Suppressor macrophage (primary cell): ENCODE data around the gene TELO2.
"Not testable (repeated sequence)": the region's sequence is repeated elsewhere in the genome, so short reads cannot be mapped to it uniquely, and the experiment has no call there.

Experiments
- DNase-seq, 4 experiments: peaks; one replicate each; pipeline ENCODE4 v3.0.0-alpha.2; 2020 to 2022

Gene TELO2

DNA sequence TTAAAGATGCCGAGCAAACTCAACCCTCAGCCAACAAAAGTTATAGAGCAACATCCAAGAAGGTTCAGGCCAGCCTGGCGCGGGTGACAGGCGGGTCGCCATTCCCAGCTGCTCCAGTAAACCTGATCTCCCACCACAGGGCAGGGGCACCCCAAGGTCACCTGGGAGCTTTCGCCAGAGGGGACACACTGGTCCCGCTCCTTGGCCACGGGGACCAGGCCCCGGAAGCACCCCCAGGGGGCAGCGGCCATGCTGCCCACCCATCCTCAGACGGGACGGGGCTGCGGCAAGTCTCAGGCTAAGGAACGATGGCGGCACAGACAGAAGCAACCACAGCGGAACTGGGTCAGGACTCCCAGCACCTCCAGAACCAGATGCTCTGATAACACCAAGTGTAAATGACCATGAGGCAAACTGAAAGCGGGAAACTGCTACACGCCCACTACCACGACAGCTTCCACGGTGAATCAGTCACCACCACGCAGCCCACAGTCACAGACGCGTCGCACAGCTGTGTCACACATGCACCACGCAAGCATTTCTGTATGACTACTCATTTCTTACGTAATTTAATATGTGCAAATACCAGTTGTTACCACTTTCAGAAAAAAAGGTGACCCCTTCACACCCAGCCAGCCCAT is 34.7 kb upstream of the TELO2 start:
- DNase-seq, result peak; percentile 51 to 76 (median 74)

DNA sequence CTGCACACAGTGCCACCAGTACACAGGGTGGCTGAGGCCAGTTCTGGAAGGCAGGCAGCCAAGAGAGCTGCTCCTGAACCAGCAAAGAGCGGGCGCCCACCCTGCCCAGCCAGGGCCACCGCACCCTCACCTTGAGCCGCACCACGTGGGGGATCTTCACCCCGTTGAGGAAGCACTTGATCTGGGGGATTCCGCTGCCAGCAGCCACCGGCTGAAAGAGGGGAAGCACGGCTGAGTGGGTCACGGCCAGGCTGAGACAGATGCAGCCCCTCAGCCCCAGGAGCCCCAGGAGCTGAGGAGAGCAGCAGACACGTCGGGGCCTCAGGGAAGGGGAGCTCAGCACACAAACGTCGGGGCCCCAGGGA is 34.2 kb upstream of the TELO2 start:
- peak in 1 of 4 experiments; percentile 20 for DNase-seq

DNA sequence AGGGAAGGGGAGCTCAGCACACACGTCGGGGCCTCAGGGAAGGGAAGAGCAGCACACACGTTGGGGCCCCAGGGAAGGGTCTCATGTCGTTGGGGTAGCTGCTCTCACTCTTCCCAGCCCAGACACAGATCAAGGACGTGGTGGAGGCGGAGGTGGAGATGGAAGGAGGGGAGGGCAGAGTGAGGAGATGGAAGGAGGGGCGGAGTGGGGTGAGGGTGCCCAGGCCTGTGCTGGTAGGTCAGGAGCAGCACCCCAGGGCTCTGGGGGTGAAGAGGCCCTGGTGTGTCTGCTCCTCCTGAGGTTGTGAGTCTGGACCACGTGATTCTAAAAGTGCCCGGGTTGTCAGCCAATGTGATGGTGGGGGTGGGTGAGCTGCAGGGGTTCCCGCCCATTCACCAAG is 33.2 kb upstream of the TELO2 start:
- DNase-seq, result no peak

DNA sequence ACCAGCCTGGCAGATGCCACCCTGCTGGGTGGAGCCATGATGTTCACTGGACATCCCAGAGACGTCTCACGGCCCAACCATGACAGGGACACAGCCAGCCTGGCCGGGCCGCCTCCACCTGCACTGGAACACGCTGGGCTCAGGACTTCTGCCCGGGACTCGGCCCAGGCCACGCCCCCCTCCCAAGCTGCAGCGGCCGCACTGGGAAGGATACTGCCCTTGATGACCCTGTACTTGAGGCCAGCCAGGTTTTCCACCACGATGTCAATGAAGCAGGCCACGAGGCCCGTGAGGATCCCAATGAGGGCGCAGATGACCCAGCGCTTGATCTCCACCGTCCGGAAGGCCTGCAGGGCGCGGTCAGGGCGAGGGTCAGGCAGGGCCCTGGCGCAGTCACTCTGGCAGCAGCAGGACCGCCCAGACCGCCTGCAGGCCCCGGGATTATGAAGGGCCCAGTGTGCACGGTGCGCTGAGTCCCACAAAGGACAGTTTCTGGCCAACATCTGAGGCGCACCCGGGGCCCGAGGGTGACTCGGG is 32.5 kb upstream of the TELO2 start:
- DNase-seq, result no peak

DNA sequence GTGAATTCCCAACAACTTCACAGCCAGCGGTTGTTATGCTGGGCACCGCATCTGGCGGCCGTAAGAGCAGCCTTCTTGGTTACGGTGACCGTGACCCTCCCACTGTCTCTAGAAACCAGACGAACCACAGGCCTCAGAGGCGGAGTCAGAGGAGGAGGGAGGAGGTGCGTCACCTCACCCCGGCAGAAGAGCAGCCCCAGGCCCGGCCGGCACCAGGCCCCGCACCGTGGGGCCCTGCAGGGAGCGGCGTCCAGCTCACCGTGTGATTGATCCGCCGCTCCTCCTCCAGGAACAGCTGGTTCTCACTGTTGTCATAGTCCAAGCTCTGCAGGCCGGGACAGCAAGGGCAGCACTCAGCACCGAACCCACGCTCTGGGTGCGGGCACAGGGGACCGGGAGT is 32.0 kb upstream of the TELO2 start:
- DNase-seq, result no peak

DNA sequence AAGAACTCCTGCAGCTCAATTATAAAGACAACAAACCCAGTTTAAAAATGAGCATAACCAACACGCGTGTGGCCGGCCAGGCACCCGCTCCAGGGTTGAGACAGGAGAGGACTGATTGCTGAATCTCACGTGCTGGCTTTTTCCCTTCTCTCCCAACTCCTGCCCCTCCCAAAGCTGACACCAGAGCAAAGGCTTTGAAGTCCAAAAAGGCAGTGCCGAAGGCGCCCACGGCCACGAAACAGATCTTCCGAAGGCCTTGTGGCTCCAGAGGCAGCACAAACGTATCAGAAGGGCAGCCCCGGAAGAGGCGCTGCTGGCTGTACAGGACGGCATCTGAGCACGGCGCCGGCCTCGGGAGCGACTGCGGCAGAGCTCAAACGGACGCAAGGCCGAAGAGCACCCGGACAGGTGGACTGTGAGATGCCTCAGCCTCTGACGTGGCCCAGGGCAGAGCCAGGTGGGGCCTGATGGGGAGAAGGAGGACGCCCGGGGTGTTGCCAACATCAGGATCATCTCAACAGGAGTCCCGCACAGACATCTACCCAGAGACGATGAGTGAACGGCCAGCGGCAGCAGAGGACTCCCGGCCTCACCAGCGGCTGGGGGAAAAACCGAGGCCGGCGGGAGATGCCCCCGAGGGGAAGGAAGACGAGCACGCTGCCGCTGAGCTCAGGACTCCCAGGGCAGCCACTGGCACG is 28.8 kb upstream of the TELO2 start:
- no peak for DNase-seq

DNA sequence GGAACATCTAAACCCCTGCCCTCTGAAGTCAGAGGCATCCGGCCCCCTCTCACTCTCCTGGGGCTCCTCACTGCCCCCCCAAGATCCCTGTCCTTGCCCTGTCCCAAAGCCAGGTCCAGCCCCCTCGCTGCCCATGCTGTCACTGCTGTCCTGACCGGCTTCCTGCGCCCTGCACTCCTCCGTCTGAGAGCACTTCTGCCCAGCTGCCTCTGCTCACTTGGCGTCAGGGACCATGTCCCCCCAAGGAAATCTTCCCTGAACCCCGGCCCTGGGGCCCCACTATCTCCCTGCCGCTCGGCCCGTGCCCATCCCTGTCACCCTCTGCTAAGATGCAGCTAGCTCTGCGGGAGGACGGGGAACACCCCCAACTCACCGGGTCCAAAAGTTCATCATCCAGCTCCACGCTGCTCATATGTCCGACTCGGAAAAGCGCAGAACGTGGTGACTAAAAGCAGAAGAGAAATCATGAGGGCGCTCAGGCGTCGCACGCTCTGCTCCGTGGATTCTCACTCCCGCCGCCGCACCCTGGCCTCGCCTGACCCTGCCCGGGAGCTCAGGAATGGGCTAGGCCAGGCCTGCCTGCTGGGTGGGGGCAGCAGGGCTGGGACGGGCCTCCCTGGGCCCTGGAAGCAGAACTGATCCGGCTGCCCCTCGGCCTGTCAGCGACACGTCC is 28.1 kb upstream of the TELO2 start:
- DNase-seq, result no peak

DNA sequence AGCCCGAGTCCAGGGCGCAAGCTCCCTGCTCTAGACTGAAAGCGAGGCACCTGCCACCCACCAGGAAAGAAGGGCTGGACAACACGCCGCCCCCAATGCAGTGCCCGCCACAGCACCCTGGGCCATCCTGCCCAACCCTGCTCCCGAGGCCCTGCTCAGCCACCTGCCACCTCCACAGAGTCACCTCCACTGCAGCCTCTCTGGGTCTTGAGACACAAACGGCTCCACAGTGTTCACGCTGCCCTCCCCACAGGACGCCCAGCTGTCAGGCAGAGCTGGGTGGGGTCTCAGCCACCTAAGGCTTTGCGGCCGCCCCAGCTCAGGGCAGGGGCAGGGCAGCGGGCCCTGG is 27.6 kb upstream of the TELO2 start:
- DNase-seq, result no peak

DNA sequence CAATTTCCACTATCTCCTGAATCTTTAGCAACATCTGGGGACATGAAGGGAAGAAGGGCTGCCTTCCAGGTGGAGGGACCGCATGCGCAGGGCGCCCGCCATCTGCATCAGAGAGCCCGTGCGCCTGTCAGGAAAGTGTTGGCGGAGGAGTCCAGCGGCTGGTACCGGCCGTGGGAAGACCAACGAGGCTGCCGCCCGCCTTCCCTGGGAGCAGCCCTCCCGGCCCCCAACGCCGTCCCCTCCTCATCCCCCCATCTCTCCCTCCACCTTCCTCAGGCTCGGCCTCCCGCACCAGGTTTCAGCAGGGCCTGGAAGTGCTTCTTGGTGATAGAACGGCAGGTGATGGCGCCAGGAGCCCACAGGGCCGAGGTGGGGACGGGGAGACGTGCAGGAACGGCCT is 27.1 kb upstream of the TELO2 start:
- no peak for DNase-seq

DNA sequence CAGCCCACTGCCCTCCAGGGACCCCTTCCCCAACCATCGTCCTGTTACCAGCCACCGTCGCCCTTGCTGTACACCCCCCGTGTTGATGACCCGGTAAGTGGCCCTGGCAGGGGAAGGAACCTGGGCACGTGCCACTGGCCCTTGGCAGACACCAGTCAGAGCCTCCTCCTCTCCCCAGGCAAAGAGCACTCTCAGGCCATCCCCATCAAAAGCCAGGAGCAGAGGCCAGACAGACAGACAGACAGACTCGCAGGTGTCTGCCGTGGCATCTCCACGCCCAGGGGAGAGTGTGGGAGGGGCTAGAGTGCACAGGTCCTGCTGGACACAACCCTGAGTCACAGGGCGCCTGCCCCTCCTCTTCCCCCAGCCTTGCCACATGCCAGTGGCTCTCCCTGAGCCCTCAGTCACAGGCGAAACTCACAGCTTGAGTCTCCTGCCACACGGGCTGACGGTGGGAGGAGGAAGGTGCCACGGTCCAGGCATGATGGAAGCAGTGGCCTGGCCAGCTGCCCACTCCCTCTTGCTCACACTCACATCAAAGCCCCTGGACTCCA is 26.1 kb upstream of the TELO2 start:
- peak in 3 of 4 experiments; percentile 29 to 50 (median 33) for DNase-seq

DNA sequence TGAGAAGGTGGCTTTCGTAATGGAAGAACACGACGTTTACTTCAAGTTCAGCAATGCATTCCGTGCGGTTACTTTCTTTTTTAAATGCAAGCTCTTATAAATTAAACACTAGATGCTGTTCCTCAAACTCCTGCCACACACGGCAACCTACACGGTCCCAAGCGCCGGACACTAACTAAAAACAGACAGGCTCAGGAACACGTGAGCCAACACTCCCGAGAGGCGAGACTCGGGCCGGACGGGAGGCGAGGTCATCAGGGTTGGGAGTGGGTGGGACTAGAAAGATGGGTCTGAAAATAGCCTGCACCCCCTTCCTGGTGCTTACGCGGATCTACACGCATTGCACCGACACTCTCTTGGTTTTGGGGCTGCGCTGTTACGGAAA is 24.7 kb upstream of the TELO2 start:
- peak; percentile 50 to 81 (median 69) for DNase-seq

DNA sequence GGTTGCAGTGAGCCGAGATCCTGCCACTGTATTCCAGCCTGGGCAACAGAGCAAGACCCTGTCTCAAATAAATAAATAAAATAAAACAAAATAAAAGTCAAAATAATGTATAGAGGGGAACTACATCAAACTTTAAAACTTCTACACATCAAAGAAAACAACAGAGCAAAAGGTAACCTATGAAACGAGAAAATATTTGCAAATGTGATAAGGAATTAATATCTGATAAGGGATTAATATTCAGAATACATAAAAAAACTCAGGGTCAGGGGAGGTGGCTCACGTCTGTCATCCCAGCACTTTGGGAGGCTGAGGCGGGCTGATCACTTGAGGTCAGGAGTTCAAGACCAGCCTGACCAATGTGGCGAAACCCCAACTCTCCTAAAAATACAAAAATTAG is 24.0 kb upstream of the TELO2 start:
- not testable (repeated sequence) for DNase-seq

DNA sequence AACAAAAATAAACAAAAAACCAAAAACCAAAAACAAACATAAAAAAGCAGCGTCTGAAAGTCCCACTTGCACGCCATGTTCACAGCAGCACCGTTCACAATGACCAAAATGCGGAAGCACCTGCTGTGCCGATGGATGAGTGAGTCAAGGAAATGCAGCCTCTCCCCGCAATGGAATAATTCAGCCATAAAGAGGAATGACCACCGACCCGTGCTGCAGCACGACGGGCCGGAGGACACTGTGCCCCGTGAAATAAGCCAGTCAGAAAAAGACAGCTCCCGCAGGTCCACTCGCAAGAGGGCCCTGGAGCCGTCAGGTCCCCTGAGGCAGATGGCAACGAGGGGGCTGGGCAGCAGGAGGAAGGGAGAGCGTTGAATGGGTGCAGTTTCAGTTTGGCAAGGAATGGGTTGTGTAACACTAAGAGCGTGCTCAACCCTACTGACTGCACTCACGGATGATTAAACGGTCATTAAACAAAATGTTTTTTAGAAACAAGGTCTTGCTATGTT is 23.4 kb upstream of the TELO2 start:
- DNase-seq, result peak; percentile 82 to 93 (median 86)

DNA sequence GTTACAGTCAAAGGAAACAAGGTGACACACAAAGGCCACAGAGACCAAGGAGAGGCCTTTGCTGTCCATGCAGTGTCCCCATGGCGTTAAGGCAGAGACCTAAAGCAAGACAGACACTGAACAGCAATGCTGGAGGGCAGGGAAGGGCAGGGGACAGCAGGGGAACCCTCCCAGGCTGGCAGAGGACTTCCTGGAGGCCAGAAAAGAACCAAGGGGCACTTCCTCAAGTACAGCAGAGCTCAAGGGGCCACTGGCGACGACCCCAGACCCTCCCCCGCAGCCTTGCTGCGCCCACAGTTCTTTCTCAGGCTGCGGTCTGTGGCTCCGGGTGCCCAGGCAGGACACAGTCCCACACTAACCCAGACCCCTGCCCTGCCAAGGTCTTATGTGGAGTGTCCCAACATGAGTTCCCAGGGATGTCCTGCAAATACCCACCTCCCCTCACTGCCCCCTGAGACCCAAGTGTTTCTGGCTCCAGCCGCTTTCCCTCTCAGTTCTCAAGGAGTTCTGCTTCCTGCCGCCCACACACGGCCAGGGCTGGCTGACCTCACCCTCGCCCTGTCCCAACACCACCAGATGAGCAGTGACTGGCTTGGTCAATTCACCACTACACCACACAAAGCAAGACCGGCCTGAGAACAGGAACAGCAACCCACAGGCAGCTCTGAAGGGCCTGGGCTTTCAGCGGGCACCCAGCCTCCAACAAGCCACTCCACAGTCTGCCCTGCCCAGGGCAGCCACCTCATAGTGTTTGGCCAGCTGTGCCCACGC is 22.5 kb upstream of the TELO2 start:
- peak; percentile 97 to 98 (median 98) for DNase-seq

DNA sequence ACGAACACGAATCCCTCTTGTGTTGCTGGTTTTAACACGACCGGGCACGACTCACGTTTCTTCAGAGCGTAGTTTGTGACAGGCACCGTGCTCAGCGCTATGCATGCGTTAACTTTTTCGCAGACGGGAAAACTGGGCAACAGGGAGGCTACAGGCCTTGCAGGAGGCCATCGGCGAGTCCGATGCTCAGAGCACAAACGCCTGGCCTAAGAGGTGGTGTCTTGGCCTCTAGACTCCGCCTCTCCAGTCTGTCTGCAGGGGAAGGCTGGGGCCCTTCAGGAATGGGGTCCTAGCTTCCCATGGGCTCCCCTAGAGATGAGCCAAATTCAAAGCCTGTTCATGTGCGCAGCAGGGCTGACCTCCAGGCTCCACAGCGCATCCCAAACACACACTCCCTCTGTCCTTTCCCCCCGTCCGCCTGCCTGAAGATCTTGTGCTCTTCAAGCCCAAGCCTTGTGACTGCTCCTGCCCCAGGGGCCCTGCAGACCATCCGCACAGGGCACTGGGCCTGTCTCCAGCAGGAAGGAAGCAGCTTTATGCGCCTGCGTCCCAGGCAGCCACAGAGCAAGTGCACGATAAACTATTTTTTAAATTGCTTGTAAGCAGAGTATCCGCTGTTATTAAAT is 21.5 kb upstream of the TELO2 start:
- DNase-seq, result peak; percentile 50 to 78 (median 62)

DNA sequence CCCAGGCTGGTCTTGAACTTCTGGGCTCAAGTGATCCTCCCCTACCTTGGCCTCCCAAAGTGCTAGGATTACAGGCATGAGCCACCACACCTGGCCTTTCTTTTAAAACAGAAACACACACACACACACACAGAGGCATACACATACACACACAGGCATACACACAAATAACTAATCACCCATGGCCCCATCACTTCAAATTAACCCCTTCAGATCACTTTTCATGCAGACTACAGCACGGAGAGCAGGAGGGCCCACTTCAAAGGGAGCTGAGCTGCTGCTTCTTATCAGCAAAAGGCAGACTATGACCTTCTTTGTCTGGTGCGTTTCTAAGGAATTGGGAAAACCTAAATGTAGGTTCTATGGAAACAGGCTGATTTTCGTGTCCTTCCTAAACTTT is 20.2 kb upstream of the TELO2 start:
- no peak for DNase-seq

DNA sequence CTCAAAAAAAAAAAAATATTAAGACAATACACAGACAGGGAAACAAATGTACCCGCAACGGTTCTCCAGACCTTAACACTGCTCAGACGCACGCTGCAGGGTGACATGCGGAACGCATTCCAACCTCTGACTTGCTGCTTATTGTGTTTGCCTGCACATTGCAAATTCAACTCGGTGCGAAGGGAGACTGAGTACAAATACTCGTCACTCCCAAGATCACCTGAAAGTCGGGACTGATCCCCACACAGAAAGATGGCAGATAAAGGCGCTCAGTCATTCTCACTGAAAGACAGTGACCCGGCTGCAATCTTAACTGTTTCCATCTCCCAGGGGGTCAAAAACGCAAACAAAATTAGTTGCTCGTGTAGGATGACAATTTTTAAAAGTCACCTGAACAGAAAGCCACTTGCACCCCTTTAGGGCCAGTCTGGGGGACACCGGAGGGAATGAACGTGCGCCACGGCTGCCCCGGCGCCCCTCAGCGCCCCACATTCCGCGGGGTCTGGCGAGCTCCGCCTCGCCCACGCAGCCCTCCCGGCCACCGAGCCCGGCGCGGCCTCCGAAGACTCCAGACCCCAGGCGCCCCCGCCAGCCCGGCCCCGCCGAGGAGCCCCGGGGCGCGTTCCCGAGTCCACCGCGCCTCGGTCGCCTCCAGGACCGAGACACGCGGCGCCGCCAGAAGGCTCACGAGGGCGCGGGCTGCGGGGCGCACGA is 18.9 kb upstream of the TELO2 start:
- peak; percentile 13 to 64 (median 26) for DNase-seq

DNA sequence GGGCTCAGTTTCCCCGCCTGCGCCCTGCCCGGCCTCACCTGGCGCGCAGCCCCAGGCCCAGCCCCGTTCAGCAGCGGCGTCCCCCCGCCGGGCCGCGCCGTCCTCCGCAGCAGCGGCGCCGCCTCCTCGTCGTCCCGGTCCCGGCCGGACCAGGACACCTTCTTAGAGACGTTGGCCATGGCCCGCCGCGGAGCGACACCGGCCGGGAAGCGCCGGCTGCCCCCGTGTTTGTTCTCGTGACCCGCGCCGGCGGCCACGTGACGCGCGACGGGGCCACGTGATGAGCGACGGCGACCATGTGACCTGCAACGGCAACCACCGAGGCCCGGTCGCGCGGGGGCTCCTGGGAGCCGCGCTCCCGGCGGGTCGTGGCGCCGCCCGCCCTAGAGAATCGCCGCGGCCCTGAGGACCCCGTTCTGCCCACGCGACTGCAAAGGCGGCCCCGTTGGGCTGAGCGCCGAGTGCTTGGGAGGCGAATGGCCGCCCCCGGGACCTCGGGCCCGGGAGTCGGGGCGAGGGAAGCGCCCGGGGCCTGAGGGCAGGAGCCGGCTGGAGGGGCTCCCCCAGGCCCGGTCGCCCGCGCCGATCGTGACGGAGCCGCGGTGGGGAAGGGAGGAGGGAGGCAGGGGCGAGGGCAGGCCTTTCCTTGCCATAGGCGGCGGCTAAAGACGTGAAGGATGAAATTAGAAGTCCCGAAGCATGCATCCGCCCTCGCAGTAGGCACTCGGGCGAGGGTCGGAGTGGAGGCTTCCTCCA is 18.2 kb upstream of the TELO2 start, which contains the start of gene CLCN7:
CLCN7 (minus strand) TSS at position 233 of the 756 bp plus-strand sequence; CDS start at position 179, 54 bp downstream.
- peak; percentile 92 to 97 (median 95) for DNase-seq

DNA sequence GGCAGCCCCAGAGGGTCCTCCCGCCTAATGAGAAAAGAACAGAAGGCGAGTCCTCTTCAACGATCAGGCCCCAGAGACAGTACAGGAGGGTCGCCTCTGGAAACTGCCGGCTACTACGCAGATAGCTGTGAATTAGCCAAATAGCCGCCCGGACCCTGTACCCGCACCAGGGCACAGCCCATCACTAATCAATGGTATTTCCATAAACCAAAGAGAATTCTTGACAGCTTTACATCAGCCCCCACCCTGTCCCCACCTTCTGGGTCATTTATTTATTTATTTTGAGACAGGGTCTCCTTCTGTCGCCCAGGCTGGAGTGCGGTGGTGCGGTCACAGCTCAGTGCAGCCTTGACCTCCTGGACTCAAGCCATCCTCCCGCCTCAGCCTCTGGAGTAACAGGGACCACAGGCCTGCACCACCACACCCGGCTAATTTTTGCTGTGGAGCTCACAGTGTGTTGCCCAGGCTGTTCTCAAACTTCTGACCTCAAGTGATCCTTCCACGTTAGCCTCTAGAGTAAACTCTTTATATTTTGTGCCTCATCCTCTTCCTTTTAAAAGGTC is 17.5 kb upstream of the TELO2 start:
- DNase-seq, result no peak

DNA sequence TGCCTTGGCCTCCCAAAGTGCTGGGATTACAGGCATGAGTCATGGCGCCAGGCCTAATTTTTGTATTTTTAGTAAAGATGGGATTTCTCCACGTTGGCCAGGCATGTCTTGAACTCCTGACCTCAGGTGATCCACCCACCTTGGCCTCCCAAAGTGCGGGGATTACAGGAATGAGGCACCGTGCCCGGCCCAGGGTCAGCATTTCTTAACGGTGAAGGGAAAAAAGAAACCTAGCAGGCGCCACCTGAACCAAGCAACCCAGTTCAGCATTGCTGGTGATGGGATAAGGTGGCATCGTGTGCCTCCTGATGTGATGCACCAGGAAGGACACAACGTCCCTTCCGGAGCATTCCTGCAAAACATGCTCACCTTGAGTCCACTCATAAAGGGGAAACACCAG is 16.1 kb upstream of the TELO2 start:
- no peak for DNase-seq
